ENCODE measurements around the gene INCA1. TPM values are rescaled to one million over a fixed set of nuclear protein-coding genes. Genes with fewer than 3 reads are reported as not detected.

INCA1 gene
- total and polyA plus RNA-seq, 2 of the 8 experiments (the other 6 are each of a cell fraction or from before 2014, with no cell fraction given), result 0.89 to 1.4 TPM

GRCh38 chr17:4951486-4951885 lies 45.8 kb downstream of the INCA1 start:
- no peak overlapping the region for H2BK15ac ChIP-seq (ENCODE audit: low read length)
- no peak overlapping the region for H2AFZ ChIP-seq (ENCODE audit: low read length)
- DNase-seq (ENCODE audit: low read depth in 1 of 2, low spot score in 2 of 2) (no peak), FAIRE-seq (no peak)
- H3K14ac ChIP-seq (ENCODE audit: insufficient read length), result no peak overlapping the region
- H3K36me3 ChIP-seq (ENCODE audit: control insufficient read depth in 2 of 4, insufficient read depth in 4 of 4, low read length in 3 of 4), result peaks cover 0 to 6% (median 3%) of the 10 kb centered on the region in 4 experiments; a peak in 4 of 8 replicates
- H3K79me1 ChIP-seq (ENCODE audit: low read depth, low read length), result 0 out of 2 replicates have a peak, but pooled peaks cover 2% of the 10 kb centered on the region
- peak overlapping the region; percentile 46 for H4K91ac ChIP-seq (replicated peaks; ENCODE audit: insufficient read length, low read length)
- peak overlapping the region; percentile 81; the same call in 1 of the 2 replicates for H3K18ac ChIP-seq (ENCODE audit: extremely low read depth, low read length)
- TF ChIP-seq CBX5 (IDR thresholded peaks at IDR 0.05; ENCODE audit: low read depth, low read length) (no peak), POLR2AphosphoS5 (IDR thresholded peaks at IDR 0.05; ENCODE audit: low read depth, low read length) (no peak)
- peak overlapping the region; percentile 25 for H3K4ac ChIP-seq (replicated peaks; ENCODE audit: insufficient read length, low read depth, low read length)
- peaks cover 5 to 8% of the 10 kb centered on the region in 2 experiments for H4K20me1 ChIP-seq (replicated peaks in 1 of 2; ENCODE audit: control insufficient read depth in 1 of 2, insufficient read depth in 2 of 2, low read length in 2 of 2)
- ChIA-PET CTCF (ENCODE audit: partially characterized antibody) (interaction anchor here (0.8 to 1.9 kb wide), 11 partner anchors 10 to 110 kb away, joined by 3 to 5 read pairs (median 3); partner anchors contain the start of genes SLC52A1 and SPAG7), POLR2A (ENCODE audit: partially characterized antibody) (interaction anchor here (0.8 to 32.4 kb wide), 12 partner anchors 4 to 128 kb away, joined by 3 to 987 read pairs (median 4); partner anchors contain the start of genes ENO3, GP1BA, PFN1 and RNF167)
- peak overlapping the region; percentile 15; the same call in 1 of the 2 replicates for H2BK5ac ChIP-seq (ENCODE audit: low read depth, low read length)
- no peak overlapping the region for H2BK12ac ChIP-seq (ENCODE audit: low read depth, low read length)
- peaks cover 5 to 17% of the 10 kb centered on the region in 2 experiments for H3K79me2 ChIP-seq (ENCODE audit: control insufficient read depth in 1 of 2, insufficient read depth in 2 of 2, low read length in 2 of 2)
- H4K5ac ChIP-seq (ENCODE audit: insufficient read length, low read depth, low read length), result no peak overlapping the region
- peaks cover 14% of the 10 kb centered on the region for H3K23me2 ChIP-seq (ENCODE audit: low read depth, low read length)
- H3K4me3 ChIP-seq (ENCODE audit: extremely low read depth in 1 of 4, insufficient read depth in 2 of 4, low read depth in 3 of 4, low read length in 4 of 4), result peak overlapping the region in 1 of 4 experiments; percentile 97; a peak in 3 of 8 replicates
- no peak overlapping the region; the same call in none of the 2 replicates for H4K8ac ChIP-seq (ENCODE audit: extremely low read depth, insufficient read depth, low read length)
- H3K9me3 ChIP-seq (ENCODE audit: insufficient read depth in 2 of 2, low read depth in 1 of 2, low read length in 1 of 2), result no peaks in the 10 kb centered on the region
- 80% methylated on average over 3 of the region's 3 CpGs; no CpG with 5 or more reads in 1 of the 2 experiments for WGBS, 2 experiments (ENCODE audit: extremely low coverage in 1 of 2, insufficient coverage in 1 of 2, insufficient read length in 1 of 2, insufficient replicate concordance in 2 of 2, low coverage in 1 of 2, low lambda C conversion rate in 2 of 2, missing lambda C conversion rate in 1 of 2)
- no peak overlapping the region for H3K23ac ChIP-seq (ENCODE audit: insufficient read length)
- peak overlapping the region; percentile 95 to 97 for H3K4me2 ChIP-seq (ENCODE audit: insufficient read depth in 1 of 2, low read depth in 2 of 2, low read length in 2 of 2)
- H3K4me1 ChIP-seq (replicated peaks in 1 of 4; ENCODE audit: control insufficient read depth in 3 of 4, insufficient read depth in 4 of 4, low read length in 3 of 4), result peaks cover 3 to 13% (median 9%) of the 10 kb centered on the region in 4 experiments
- H3K27ac ChIP-seq (ENCODE audit: low read depth, low read length), result no peak overlapping the region
- H2AK5ac ChIP-seq (ENCODE audit: low read depth, low read length), result peak overlapping the region; percentile 48; the same call in 1 of the 2 replicates
- H3K56ac ChIP-seq (replicated peaks; ENCODE audit: insufficient read length, low read depth, low read length), result no peak overlapping the region
- peak overlapping the region; percentile 75; the same call in 1 of the 2 replicates for H2BK20ac ChIP-seq (ENCODE audit: low read length)
- H3K27me3 ChIP-seq (replicated peaks in 1 of 4; ENCODE audit: control insufficient read depth in 3 of 4, extremely low read depth in 1 of 4, insufficient read depth in 3 of 4, low read length in 3 of 4), result no peaks in the 10 kb centered on the region
- H3K9ac ChIP-seq (replicated peaks in 1 of 4; ENCODE audit: extremely low read depth in 1 of 4, low read depth in 3 of 4, low read length in 3 of 4), result no peak overlapping the region
- no peak overlapping the region for H2BK120ac ChIP-seq (replicated peaks; ENCODE audit: low read depth, low read length)

Measured in H1 (cell line).